HL-60 (cell line): ENCODE results near the gene ZNF675.

Source experiments
- CTCF ChIP-seq: IDR thresholded peaks from one replicate; pipeline ENCODE4 v1.5.1; 2011; ENCODE audit warnings: low read length, control low read depth, inconsistent platforms; ENCODE audit not compliant: insufficient read depth
- GABPA ChIP-seq: IDR thresholded peaks from 2 replicates; pipeline ENCODE4 v1.6.1; 2012; ENCODE audit warnings: low read depth
- POLR2AphosphoS5 ChIP-seq: IDR thresholded peaks from 2 replicates; pipeline ENCODE4 v1.6.1; 2012; ENCODE audit warnings: low read depth
- REST ChIP-seq: IDR thresholded peaks from 2 replicates; pipeline ENCODE4 v1.6.1; 2012; ENCODE audit warnings: low read depth; ENCODE audit not compliant: insufficient replicate concordance
- SPI1 ChIP-seq: IDR thresholded peaks from 2 replicates; pipeline ENCODE4 v1.6.1; 2012; ENCODE audit warnings: low read depth, mild to moderate bottlenecking, borderline replicate concordance

GRCh38 chr19:23673132-23673531, 13.9 kb downstream of the ZNF675 start:
- no peak for TF ChIP-seq CTCF
- no peak for TF ChIP-seq REST
- TF ChIP-seq POLR2AphosphoS5, result no peak
- TF ChIP-seq SPI1, result no peak
- TF ChIP-seq GABPA, result no peak
